GM19043 (cell line): ENCODE results near the gene UBQLN1.
"Not testable (repeated sequence)": the region's sequence is repeated elsewhere in the genome, so short reads cannot be mapped to it uniquely, and the experiment has no call there.

Experiments
- ATAC-seq: cut with Tn5 transposase; IDR thresholded peaks from one replicate; pipeline ENCODE4 v1.9.1; 2021; ENCODE audit warnings: low read depth; ENCODE audit not compliant: unreplicated experiment

The UBQLN1 gene

DNA sequence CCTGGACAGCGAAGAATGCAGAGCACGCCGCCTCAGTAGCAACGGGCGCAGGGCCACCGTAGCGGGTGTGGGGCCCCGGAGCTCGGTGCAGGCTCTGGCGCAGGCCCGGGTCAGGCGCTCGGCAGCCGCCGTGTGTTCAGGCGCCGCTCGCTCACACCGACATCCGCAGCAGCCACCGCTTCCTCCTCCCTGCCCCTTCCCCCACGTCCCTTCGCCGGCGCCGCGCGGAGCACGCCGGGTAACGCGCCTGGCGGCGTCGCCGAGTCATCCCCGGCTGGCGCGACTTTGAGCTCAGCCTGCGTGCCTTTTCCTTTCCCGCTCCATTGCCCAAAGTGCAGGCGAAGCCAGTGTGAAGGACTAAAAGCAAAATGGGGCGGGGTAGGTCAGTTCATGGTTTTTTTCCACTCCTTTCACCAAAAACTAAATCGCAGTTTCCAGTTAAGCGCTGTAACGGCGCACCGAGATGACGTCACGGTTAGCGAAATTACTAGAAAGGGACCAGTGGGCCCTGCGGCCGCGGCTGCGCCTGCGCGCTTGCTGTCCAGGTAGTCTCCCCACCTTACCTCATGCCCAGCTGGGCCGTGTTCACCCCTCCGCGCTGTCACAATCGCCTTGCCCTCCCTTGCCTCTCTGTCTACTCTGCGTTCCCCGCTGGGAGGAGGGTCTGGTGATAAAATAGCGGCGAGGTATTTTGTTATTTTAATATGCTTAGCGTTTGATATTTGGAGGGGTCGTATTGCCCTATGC lies at the start of gene UBQLN1:
UBQLN1 (minus strand) TSS at position 191 of the 747 bp plus-strand sequence. CDS start 279 bp downstream, outside the sequence.
- peak; percentile 72 for ATAC-seq

DNA sequence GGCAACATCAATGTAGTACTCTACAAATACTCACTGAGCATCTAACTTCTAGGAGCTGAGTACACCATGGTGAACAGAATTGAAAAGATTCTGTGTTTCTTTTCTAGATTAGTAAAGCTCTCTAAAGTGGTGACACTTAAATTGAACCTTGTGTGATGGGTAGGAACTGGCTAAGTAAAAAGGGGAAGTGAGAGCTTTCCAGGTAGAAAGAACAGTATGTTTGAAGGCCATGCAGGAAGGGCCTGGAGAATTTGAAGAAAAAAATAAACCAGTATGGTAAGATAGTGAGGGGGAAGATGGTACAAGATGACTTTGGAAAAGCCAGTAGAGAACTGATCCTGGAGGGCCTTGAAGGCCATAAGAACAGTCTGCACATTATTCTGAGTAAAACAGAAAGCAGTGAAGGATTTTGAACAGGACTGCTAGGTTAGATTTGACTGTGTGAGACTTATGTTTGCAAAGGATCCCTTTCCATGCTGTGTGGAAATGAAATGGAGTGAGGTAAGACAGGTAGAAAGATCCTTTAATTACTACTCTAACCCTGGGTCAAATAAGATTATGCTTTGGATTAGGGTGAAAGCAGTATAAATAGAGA lies 46.7 kb upstream of the UBQLN1 start:
- ATAC-seq, result peak; percentile 90

DNA sequence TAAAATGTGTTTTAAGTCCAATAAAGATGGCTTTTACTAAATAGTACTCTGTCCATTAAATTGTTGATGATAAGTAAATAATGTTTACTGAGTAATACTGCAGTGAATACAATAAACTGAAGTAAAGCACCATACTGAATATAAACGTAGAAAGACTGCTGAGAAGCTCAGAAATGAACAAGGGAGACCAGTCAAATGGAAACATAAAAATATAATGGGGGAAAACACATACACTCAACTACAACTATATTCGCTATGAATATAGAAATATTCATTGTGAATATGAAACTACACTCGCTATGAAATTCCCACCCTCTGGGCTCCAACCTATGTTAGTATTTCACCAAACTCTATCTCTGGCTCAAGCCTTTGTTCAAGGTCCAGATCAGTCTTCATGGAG lies 41.9 kb upstream of the UBQLN1 start:
- ATAC-seq, result no peak

DNA sequence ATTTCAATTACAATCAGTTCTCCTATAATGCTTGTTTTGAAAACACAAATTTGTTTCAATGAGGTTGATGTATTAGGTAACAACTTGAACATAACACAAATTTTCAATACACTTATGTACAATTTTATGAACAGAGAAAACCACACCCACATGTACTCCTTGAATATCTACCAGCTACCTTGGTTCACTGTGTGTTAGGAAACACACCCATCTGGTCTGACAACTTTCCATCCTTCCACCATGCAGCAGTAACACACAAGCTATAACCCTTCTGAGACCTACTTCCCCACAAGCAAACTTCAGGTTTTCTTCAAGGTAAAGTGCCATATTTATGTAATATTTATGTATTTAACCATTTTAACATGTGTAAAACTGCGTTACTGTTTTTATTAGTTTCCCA lies 36.4 kb upstream of the UBQLN1 start:
- no peak for ATAC-seq

DNA sequence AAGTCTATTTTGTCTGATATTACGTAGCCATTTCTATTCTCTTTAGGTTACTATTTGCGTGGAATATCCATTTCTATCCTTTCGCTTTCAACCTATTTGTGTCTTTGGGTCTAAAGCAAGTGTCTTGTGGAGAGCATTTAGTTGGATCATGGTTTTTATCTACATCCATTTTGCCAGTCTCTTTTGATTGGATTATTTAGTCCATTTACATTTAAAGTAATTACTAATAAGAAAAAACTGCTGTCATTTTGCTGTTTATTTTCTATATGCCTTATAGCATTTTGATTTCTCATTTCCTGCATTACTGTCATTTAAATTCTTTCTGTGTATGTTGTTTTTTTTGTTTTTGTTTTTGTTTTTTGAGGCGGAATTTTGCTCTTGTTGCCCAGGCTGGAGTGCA lies 26.0 kb upstream of the UBQLN1 start:
- ATAC-seq, result no peak

DNA sequence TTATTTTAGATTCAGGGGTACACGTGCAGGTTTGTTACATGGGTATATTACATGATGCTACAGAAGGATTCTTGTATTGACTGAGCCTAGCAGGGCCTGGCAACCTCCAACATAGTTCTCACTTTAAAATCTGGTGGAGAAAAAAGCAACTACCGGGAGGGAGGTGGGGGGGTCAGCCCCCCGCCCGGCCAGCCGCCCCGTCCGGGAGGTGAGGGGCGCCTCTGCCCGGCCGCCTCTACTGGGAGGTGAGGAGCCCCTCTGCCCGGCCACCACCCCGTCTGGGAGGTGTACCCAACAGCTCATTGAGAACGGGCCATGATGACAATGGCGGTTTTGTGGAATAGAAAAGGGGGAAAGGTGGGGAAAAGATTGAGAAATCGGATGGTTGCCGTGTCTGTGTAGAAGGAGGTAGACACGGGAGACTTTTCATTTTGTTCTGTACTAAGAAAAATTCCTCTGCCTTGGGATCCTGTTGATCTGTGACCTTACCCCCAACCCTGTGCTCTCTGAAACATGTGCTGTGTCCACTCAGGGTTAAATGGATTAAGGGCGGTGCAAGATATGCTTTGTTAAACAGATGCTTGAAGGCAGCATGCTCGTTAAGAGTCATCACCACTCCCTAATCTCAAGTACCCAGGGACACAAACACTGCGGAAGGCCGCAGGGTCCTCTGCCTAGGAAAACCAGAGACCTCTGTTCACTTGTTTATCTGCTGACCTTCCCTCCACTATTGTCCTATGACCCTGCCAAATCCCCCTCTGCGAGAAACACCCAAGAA lies 21.0 kb upstream of the UBQLN1 start:
- not testable (repeated sequence) for ATAC-seq

DNA sequence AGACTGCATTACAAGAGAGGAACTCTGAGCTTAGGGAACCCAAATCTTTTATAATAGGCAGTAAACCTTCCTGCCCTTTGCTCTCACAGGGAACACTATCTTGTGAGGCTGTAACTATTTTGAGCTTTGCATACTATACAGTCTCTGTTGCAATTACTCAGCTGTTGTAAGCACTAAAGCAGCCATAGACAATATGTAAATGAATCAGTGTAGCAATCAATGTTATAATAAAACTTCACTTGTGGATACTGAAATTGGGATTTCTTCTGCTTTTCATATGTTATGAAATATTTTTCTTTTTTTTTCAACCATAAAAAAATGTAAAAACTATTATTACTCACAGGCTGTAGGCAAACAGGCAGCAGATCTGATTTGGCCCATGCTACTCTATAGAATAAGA lies 16.7 kb upstream of the UBQLN1 start:
- no peak for ATAC-seq

DNA sequence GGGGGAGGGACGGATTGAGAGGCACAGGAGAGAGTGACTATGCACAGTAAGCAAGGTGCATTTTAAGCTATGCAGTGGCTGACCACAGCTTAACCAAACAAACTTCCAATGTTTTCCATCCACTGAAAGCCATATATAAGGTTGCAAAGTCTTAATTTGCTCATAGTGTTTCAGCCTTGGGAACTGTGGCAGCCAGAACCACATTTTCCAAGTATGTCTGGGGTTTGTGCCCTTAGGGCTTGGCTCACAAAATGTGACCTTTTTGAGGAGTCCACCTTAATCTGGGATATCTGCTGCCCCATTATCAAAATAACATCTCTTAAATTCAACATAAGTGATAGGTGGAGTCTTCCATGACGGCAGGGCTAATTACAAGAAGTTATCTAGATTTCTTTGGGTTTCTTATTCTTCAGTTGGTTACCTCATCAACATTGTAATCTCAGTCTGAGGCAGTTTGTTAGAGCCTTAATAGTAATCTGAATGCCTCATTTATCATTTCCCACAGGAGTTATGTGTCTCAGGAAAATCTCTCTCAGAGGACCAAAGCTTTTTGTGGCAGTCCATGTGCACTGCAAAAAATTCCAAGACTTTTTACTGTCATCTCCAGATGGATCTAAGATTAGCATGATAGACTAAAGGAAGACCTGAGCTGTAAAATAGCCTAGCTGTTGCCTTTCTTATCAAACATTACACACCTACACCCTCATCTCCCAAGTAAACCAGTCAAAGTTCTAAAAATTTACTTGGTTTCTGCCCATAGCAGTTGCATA lies 15.2 kb upstream of the UBQLN1 start:
- no peak for ATAC-seq

DNA sequence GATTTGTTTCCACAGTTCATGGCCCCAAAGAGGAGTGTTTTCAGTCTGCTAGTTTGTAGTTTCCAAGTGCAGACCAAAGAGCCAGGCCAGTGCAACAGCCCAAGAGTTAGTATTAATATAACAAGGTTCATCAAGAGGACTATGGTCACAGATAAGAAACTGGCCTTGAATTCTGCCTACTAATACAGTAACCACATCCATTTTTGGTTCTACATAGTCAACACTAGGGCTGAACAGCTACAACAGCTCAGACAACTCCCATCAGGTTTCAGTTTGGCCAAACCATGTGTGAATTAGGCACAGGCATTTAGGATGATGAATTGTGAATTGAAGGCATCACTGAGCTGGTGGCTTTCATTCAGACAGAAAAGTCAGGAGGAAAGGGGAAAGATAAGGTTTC lies 13.8 kb upstream of the UBQLN1 start:
- ATAC-seq, result no peak

DNA sequence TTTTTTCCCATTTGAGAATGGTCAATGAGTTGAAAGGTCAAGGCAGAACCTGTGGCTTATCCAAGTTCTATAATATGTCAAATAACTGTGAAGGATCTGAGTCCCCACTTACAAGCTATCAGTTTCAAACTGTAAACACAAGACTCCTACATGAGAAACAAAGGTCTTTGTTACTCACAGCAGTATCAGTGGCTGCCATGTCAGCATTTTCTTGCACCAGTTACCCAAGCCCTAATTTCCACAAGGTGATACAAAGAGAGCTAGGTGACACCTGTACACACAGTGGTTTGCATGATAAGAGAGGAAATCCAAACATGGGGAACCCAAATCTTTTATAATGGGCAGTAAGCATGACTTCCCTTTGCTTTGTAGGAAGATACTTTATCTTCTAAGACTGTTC lies 8.0 kb upstream of the UBQLN1 start:
- ATAC-seq, result no peak

DNA sequence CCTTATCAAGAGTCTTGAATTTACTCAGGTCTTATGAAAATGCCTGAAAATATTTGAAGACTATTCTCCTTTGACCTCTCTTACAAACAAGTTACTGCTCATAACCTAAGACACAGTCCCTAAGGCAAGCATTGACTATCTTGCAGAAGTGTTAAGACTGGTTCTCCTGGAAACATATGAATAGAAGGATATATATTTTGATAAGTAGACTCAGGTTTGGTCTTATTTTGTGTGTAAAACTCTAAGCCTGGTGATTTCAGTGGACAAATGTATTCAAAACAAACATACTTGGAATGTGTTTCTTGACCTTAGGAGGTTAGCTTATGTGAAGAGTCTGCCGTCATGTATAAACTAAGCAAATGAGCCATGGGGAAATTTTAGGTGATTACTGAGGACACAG lies 7.5 kb upstream of the UBQLN1 start:
- ATAC-seq, result no peak

DNA sequence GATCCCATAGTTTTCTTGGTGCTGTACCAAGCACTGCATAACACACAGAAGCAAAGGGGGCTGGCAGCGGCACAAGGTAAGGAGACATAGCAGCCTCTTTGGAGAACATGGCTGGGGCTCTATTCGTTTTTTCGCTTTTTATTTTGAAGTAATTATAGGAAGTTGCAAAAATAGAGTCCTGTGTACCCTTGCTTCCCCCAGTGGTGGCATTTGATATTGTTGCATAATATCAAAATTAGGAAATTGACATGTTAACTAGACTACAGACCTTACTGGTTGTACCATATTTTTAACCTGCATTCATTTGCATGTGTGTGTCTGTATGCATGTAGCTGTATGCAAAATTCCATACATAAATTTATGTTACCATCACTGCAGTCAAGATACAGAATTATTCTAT lies 6.6 kb upstream of the UBQLN1 start:
- ATAC-seq, result no peak

DNA sequence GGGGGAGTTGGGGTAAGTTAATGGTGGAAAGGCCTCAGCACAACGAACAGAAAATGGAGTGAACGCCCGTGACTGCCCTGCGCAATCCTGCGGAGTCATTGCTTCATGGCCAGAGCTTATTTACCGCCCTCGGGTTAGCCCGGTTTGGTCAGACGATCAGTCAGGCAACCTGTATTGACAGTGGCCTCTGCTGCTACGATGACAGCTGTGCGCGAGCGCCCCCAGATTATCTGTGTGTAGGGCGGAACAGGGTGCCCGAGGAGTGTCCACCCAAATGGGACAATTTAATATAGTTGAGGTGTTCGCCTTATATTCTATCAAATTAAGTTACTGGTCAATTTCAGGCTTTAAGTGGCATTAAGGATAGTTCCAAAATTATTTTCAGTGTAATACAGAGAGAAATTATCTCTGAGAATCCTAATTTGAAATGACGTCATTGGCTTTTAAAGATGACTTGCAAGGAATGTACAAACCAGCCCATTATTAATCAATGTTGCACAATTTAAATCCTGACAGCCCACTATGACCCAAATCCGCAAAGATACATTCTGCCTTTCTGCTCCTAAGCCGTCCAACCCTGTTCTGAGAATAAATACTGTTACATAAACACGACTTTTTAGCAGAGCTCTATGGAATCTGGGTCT lies 879 bp upstream of the UBQLN1 start:
- ATAC-seq, result peak; percentile 53

DNA sequence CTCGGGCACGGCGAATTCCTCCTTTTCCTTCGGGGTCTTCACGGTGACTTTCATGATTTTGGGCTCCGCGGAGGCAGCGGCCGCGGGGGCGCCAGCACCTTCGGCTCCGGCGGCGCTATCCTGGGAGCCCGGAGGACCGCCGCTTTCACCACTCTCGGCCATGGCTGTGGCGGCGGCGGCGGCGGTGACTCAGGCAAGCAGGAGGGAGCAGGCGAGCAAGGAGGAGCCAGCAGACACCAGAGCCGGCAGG lies 315 bp downstream of the UBQLN1 start:
- peak; percentile 34 for ATAC-seq

DNA sequence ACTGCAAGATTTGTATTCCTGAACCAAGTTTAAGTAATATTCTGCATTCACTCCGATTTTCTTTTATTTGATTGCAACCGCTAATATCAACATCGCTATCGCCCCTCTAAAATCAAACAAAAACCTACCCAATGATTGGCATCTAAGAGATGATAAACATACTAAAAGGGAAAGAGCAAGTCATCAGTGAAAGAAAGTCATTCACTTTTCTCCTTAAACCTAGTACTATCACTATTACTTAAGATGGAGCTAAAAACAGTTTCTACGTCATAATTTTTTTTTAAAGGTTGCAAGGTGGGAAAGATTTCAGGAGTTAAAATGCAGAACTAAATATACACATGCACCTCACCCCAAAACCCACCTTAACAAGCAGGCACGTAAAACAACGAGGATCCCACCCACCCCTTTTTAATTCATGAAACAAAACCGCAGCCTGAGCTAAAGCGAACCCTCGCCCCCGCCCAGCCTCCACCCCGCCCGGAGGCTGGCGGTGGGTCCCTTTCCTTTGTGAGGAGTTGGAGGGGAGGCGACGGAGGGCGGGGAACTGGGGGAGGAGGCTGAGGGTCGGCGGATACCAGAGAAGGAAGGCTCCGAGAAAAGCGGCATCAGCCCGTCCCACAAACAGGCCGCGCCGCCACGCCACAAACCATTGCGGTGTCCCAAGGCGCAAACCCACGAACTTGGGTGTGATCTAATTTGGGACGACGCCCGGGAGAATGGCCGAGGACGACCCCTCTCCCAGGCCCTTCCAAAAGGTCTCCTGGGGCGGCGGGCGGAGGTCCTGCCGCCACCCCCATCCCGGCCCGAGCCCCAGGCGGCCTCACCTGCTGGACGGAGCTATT lies 861 bp downstream of the UBQLN1 start:
- ATAC-seq, result peak; percentile 6

DNA sequence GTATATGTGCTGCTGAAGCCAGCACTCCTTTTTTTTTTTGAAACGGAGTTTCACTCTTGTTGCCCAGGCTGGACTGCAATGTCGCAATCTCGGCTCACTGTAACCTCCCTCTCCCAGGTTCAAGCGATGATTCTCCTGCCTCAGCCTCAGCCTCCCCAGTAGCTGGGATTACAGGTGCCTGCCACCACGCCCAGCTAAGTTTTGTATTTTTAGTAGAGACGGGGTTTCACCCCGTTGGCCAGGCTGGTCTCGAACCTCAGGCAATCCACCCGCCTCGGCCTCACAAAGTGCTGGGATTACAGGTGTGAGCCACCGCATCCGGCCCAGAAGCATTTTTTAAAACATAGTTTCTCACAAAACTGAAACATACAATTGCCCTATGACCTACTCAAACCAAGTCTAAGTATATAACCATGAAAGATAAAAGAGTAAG lies 2.5 kb downstream of the UBQLN1 start:
- not testable (repeated sequence) for ATAC-seq

DNA sequence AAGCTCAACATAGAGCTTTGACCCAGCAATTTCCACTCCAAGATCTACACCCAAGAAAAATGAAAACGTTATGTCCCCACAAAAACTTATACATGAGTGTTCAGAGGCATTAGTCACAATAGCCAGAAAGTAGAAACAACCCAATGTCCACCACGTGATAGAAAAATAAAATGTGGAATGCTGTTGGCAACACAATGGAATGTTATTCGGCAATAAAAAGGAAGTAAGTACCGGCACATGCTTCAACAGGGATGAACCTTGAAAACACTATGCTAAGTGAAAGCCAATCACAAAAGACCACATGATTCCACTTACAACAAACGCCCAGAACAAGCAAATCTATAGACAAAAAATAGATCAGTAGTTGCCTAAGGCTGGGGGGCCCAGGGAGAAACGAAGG lies 6.0 kb downstream of the UBQLN1 start:
- ATAC-seq, result no peak

DNA sequence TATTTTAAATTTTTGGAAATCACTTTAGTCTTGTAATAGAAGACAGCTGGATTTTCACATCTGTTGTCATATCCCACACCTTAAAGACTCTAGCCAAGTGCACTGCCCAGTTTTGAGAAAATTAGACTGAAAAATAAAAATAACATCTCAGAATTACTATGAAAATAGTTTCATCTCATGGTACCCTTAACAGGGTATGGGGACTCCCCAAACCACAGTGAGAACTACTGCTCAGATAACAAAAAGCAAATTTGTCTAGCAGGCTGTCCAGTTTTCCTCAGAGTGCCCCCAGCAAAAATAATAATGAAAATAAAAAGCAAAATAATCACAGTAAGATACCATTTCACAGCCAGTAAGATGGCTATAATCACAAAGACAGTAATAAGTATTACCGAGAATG lies 6.5 kb downstream of the UBQLN1 start:
- no peak for ATAC-seq

DNA sequence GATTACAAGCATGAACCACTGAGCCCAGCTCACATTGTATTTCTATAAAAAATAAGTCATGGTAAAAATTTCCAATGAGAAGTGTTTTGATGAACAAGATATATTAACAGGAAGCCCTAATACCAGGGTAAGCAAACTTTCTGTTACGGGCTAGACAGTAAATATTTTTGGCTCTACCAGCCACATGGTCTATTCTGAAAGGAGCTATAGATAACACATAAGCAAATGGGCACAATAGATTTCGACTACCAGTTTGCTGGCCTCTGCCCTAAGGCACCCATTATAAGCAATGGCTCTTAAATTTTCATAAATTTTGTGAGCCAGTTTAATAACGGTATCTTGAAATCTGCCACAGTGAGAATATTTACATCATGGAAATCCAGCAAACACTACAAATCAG lies 8.1 kb downstream of the UBQLN1 start:
- no peak for ATAC-seq
